OCI-LY3 (cell line): Measurements from ENCODE around the gene NFIB.

Experiments used
- CTCF ChIP-seq: fragments of 200-600, 300-600 bp; sonication (generic); IDR thresholded peaks from 2 replicates; pipeline ENCODE4 v1.5.1; 2014; ENCODE audit warnings: antibody characterized with exemption, low read length, low read depth
- EZH2phosphoT487 ChIP-seq: fragments of 200-600 bp; shearing (Covaris generic); IDR thresholded peaks from 2 replicates; pipeline ENCODE4 v1.6.1; 2018; ENCODE audit warnings: antibody characterized with exemption, mixed run types, low read depth

GRCh38 chr9:14226855-14227532 is 86.9 kb downstream of the NFIB start:
- TF ChIP-seq CTCF (no peak), EZH2phosphoT487 (no peak)
